Nasal cavity respiratory epithelium epithelial cell of viscerocranial mucosa (primary cell): ENCODE measurements around the gene PTPRS. TPM values are rescaled to one million over a fixed set of nuclear protein-coding genes. Genes with fewer than 3 reads are reported as not detected.

Source experiments
- total RNA-seq: library from RNA; depleted of rRNA; stranded (reverse); fragments of >200 nt; gene quantifications from 2 replicates; pipeline ENCODE4 v1.2.3, GENCODE V29; 2014

The PTPRS gene
- total RNA-seq: 13.7 and 46.2 TPM in 2 replicates

GRCh38 chr19:5340637-5341447, at the start of gene PTPRS:
Gene PTPRS (minus strand): TSS chr19:5340812. CDS start chr19:5286140, 54,672 bp downstream.

Other genes starting within 250 kb of the PTPRS start
- not detected in 2 replicates for gene ZNRF4, start 114.6 kb upstream of the PTPRS start, total RNA-seq
- 6.9 and 14.0 TPM in 2 replicates for gene TINCR, start 227.1 kb upstream of the PTPRS start, total RNA-seq